EL (cell line): ENCODE data around the gene NUP133.
"Not testable (repeated sequence)": the region's sequence is repeated elsewhere in the genome, so short reads cannot be mapped to it uniquely, and the experiment has no call there.

Experiments
- DNase-seq: peaks from one replicate; pipeline ENCODE4 v3.0.0-alpha.2; 2016

The NUP133 gene

DNA sequence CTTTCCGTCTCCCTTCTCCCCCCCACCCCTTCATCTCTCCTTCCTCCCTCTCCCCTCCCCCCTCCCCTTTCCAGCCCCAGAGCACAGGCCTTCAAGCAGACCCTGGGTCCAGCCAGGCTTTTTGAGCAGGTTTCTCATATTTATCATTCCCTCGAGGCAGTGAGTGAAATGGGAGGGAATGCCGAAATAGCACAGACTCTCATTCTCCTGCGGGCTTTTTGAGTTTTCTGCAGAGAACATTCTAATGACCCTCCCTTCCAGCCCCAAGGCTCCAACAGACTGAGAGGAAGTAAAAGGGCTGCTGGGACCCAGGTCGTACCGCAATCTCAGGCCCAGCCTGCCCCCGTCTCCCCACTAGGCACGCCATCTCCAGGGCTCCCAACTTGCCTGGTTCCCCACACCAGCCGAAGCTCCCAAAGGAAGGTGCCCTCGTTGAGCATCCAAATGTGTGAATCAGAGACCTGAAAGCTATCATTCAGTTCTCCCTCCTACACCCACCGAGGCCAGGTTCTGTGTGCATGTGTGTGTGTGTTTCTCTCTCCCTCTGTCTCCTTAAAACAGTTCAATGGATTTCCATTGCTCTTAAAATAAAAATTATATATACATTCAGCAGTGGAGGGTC, 96.6 kb downstream of the NUP133 start:
- no peak for DNase-seq

GRCh38 chr1:229410692-229411433, 97.3 kb downstream of the NUP133 start:
- peak; percentile 79 for DNase-seq

DNA sequence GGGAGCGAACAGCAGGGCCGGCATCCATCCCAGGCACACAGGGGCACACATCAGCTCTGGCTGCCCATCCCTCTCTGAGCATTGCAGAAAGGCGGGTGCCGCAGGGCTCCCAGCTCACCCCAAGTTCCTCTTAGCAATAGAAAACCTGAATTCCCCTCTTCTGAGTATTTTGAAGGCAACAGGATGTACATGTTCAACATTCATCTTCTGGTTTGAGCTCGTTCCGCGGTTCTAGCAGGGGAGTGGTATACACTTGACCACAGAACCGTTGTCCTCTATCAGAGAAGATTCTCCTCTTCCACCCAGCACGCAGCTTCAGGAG, 97.8 kb downstream of the NUP133 start:
- no peak for DNase-seq

DNA sequence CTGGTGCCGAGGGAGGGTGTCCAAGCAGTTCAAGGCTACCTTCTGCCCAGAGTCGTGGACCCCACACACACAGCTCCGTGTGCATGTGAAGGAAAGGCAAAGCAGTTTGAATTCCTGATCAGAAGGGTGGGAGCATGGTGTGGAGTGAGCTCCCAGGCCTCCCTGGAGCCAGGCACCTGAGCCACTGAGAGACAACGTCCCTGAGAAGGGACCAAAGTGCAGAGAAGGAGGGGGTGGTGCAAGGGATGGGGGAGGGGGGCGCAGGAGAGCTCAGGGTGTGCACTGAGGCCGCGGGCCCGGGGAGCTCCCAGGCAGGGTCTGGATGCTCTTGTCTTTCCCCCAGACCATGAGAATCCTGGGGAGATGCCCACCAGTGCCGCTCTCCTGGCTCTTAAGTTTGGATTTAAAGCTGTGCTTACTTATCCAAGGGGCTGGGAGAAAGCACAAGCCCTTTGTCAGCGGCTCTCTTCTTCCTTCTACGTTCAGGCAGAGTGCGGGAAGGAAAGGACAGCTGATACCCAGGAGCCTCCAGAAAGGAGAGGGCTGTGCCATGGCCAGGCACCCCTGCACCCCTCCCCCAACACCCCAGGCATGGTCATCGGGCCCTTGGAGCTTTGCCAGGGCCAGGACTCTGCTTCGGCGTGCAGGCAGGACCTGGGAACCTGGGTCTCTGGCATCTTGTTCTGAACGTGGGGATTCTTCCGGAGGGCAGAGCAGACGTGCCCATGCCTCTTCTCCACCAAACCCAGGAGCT, 98.3 kb downstream of the NUP133 start:
- no peak for DNase-seq

DNA sequence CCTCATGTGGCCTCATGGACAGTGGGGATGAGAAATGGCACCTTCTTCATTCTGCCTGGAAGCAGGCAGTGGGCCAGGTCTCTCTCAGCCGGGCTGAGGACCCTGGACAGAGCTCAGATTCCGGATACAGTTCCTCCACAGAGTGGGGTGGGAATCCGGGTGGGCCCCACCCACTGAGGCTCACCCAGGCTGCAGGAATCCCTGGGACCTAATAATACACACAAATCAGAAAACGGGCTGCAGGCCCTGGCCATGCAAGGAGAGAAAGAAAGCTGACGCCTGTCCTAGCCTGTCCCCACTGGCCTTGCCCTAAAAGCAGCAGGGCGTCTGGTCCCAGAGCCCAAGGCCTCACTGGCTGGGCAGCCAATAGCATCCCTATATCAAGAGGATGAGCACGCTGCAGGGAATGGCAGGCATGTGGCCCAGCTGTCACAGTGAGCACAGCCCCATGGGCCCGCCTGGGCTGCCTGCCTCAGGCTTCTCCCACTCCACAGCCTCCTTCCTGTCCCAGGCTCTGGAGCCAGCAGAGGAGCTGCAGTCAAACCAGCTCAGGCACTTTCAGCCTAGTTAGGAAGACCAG, 99.6 kb downstream of the NUP133 start:
- DNase-seq: peak; percentile 70

GRCh38 chr1:229407206-229408026, 100.7 kb downstream of the NUP133 start:
- peak; percentile 44 for DNase-seq

GRCh38 chr1:229406798-229407197, 101.3 kb downstream of the NUP133 start:
- DNase-seq: no peak

GRCh38 chr1:229403573-229403972, 104.6 kb downstream of the NUP133 start:
- DNase-seq: no peak

DNA sequence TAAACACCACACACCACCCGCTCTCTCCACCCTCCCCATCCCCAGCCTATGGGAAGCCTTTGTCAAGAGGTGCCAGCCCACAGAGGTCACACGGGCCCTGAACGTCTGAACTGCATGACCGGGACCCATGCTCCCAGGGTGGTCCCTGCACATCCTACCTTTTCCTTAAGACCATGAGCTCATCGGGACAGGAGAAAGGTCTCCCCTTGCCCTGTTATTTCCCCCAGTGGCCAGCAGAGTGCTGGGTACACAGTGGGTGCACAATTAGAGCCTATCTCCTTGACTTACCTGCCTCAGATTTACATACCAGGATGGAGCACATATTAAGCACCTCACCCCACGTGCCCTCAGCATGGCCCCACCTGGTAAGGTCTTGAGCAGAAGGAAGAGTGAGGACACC, 105.1 kb downstream of the NUP133 start:
- no peak for DNase-seq

GRCh38 chr1:229402329-229402728, 105.8 kb downstream of the NUP133 start:
- DNase-seq: not testable (repeated sequence)

GRCh38 chr1:229397762-229398161, 110.4 kb downstream of the NUP133 start:
- DNase-seq: no peak

DNA sequence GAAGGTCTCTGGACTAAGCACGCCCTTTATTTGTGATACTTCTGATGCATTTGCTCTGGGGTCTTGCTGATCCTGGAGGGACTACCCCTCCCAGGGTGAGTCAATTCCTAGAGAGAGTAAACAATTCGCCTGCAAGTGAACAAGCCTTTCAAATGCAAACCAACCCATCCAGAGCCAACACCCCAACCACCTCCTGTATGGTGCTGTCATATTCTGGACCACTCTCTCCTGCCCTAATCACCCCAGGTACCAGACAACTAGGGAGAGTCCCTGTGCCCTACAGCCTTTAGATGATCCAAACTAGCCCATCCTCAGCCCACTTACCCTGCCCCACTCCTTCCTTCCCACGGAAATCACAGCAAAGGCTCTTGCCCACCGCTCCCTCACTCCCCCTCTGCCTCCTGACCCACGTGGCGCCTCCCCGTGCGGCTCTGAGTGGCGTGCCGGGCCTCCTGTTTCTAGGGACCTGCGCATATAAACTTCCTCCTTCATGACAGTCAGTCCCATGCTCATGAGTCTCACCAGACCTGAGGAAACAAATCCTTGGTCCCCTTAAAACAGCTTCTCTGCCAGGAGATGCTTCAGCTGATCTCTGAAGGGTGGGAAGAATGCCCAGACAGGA, 111.4 kb downstream of the NUP133 start:
- DNase-seq: no peak

DNA sequence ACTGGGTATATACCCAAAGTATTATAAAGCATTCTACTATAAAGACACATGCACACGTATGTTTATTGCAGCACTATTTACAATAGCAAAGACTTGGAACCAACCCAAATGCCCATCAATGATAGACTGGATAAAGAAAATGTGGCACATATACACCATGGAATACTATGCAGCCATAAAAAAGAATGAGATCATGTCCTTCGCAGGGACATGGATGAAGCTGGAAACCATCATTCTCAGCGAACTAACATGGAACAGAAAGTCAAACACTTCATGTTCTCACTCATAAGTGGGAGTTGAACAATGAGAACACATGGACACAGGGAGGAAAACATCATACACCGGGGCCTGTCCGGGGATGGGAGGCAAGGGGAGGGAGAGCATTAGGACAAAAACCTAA, 113.6 kb downstream of the NUP133 start:
- not testable (repeated sequence) for DNase-seq

- DNase-seq: no peak
Observed at GRCh38 chr1:229392936-229393335, 115.2 kb downstream of the NUP133 start.
